GM18508 (cell line): Measurements from ENCODE around the gene DMD.

Experiments
- ATAC-seq: cut with Tn5 transposase; IDR thresholded peaks from one replicate; pipeline ENCODE4 v1.9.1; 2021; ENCODE audit warnings: moderate number of reproducible peaks; ENCODE audit not compliant: insufficient read depth, unreplicated experiment

DMD gene

DNA sequence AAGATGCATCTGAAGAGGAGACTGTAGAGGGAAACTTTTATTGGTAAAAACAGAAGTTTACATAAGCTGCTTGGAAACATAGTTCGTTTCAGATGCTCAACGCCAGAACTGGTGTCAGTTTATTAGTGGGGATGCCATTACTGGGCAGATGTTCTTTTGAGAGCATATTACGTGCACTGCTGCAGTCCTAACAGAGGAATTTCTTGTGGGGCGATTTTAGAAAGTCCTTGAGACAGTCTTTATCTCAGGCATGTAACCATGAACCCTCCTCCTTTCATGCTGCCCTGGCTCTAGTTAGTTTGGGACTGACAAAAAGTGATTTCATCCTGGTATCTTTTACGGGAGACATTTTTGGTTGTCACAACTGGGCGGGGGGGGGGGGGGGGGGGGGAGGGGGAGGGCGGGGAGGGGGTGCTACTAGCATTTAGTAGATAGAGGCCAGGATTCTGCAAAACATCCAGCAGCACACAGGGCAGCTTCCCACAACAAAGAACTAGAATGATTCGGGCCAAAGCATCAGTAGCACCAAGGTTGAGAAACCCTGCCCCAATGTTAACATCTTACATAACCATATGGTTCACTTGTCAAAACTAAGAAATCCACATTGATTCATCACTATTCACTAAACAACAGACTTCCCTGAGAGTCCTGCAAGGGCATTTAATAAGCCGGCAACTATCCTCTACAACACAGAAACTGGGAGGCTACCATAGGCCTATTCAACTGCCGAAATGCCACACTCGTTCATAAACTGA lies 2021.0 kb downstream of the DMD start:
- ATAC-seq: no peak

DNA sequence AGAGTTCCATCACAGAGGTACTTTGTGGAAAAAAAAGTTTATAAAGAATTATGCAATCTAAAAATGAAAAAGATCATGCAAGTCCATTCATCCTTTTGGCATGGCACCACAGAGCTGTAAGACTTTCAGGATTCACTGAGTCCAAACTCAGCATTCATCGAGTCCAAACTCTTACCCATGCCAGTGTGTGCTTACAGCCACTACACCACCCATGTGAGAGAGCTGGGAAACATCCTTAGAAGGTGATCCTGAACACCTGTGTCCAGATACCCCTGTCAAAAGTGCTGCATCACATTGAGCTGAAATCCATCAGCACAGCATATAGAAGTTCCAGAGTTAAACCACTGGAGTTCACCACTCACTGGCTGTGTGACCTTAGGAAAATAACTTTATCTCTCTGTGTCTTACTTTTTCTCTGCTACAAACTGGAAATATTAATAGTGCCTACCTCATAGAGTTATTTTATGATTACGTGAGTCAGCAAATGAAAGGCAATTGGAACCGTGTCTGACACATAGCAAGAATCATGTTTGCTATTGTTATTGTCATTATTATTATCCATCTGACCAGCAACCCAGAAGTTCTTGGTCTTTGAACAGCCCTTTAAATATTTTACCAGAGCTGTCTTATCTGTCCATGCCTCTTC lies 2024.5 kb downstream of the DMD start:
- no peak for ATAC-seq

DNA sequence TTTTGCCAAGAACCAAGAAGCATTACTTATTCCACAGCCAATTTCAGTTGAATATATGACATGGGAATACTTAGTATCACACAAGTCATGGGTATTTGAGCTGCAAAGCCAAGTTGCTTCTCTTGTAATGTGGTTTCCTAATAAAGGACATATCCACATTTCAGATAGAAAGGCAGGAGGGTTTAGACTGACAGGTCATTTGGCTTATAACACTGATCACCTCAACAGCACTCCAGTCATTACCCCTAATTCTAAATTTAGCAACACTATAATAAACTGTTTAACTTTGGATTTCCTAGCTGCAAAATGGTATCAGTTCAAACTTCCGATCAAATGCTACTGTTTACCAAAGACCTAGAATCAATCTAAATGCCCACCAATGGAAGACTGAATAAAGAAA lies 2025.5 kb downstream of the DMD start:
- ATAC-seq: no peak

DNA sequence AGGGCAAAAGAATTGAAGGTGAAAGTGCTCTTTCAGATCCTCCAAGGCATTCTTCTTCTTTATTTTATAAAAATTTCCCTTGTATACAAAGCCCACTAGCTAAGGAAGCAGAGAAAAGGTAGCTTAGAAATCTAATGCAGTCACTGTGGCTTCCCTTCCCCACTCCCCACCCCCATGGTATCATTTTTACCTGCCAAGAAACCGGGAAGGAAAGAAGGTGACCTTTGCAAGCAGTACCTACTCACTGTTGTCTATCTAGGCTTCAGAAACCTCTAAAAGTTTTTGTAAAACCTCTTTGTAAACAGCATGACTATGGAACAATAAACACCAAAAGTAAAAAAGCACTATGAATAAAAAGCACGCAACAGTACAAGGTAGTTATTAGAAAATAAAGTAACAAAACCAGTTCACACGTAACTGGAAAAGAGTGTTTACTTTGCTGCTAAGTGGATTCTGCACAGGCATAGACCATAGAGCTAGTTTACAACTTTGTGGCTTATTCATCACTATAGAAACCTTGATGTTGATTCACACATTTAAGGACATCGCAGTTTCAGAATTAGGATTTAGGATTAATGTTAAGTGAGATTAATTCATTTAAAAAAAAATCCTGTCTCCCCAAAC lies 2029.9 kb downstream of the DMD start:
- no peak for ATAC-seq

DNA sequence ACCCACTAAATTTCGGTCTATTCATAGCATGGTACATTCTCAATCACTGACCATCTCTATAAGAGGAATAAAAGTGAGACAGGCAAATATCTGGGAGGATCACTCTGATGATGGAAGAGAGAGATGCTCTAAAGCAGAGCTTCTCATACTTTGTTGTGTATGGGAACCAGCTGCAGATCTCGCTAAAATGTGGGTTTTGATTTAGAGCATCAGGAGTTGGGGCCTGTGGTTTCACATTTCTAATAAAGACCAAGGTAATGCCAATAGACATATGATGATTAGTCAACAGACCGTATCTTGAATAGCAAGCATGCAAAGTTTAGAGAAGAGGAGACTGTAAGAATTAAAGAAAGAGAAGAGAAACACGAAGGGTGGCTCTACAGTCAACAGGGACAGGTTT lies 2032.1 kb downstream of the DMD start:
- ATAC-seq: no peak

DNA sequence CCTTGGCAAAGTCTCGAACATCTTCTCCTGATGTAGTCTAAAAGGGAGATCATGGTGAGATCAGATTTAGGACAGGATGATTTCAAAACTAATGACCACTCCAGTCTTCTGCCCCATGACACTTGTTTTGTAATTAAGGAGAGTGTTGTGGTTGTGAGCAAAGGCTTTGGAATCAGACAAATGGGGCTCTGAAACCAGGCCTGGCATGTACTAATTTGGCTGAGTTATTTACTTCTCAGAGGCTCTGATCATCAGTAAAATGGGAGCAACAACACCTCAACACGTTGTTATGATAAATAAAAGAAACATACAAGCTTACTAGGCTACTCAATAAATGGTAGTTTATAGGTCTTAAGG lies 2032.6 kb downstream of the DMD start:
- no peak for ATAC-seq

DNA sequence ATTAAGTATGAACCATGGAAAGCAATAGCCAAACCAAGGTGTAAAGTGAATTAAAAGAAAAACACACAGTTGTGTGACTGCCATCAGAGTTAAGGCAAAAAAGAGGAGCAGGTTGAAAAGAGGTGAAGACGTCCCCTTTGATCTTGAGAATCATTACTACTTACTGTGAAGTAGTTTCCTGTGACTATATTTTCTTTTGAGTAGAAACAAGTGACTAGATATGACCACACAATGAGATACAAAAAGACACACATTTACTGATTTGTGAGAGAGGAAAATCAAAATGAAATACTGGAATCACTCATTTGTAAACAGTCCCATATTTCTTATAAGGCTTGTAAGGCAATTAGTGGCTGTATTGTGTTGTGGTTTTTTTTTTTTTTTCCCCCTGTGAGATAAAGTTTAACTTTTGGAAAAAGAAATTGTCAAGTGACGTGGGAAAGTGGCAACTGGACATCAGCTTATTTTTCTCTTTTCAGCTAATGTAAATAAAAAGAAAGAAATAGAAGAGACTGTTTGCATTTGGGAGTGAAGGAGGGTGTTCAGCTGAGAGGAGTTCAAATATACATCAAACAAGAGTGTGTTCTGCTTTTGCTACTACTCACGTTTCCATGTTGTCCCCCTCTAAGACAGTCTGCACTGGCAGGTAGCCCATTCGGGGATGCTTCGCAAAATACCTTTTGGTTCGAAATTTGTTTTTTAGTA lies 2033.1 kb downstream of the DMD start:
- peak; percentile 83 for ATAC-seq

DNA sequence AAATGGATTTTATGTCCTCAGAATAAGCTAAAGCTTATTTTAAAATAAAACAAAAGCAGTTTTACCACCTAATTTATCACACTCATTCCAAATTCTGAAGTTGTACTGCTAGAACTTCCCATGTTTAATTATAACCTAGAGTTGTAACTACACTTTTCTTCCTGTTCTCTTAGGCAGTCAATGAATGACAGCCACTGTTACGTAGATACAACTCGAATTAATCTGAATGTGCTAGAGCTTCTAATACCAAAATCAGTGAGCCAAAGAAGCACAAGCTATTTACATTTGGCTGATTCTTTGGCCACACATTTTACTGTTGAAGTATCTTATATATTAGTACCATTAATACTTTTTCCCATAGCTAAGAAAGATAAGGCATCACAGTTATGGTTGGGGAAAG lies 2040.6 kb downstream of the DMD start:
- no peak for ATAC-seq

DNA sequence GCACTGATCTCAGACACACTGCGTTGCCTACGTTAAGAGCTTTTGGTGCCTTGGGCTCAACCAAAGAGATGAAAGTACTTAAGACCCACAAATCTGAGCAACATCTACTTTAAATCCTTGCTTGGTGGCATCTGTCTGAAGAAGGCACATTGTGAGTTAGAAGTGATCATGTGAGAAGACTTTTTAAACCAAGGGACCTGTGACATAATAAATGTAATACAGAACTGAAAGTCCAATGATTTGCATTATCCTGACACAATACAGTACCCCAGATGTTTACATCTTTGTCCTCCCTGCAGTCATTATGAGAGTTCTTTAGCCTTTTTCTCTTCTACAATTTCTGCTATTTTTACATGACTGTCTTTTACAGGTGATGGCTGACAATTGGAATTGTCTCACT lies 2042.8 kb downstream of the DMD start:
- peak; percentile 100 for ATAC-seq

DNA sequence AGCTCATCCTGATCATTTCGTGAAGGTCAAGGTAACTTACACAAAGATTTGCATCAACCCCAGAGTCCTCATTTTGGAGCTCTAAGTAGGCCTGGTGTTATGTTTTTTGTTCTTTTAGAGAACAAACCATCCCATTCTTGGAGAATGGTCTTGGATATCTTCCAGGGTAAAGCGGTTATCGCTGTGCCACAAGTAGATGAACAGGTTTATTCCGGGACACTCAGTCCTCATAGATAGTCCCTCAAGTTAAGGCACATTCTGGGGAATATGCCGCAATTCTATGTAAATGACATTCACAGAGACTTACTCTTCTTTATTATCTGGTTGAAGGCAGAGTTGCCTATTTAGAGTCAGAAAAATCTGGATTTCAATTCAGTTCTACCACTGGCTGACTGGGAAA lies 2044.5 kb downstream of the DMD start:
- ATAC-seq: no peak

DNA sequence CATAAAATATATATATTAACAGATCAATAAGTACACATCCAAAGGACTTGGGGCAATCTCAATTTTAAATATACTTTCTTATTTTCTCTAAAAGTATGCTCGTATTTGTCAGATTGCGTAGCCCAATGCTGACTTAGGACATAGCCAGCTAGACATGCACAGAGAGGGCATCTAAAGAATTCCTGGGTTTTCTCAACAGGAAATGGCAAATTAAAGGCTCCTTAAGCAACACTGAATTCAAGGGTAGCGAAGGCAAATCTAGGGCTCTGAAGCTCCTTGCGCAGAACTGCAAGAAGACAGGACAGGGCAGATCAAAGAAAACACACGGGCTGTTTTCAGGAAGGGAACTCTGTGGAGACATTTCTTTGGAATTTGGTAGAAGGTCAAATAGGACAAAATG lies 2044.9 kb downstream of the DMD start:
- ATAC-seq: no peak

DNA sequence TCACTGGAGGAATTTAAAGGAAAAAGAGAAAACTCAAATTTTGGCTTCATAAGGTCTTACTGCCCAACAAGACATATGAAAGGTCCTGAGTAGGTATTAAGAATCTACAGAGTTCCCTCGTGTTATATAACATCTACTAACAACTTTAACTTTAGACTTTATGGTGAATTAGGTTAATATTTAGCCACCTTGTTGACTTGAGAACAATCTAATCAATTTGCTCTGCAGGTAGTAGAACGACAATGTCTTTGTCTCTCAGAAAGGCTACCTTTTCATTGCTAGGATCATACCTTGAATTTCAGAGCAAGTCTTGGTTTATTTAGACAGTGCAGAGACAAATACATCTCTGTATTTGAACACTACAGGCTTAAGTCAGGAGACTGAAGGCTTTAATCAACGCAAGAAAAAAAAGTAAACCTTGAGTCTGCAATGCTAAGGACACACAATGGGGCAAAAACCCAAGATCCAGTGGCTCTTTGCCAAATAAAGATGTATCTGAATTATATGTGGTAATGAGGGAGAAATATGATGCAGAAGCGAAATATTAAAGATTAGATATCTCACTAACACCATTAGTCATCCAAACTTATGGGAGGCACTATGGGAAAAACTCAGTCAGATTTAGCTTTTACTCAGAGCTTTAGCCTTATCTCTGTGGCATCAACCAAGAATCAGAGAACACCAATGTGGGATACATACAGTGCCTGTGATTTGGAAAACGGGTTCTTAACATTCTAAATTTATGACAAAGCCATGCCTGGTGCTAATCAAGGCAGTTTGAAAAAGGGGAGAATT lies 2045.9 kb downstream of the DMD start:
- ATAC-seq: no peak

DNA sequence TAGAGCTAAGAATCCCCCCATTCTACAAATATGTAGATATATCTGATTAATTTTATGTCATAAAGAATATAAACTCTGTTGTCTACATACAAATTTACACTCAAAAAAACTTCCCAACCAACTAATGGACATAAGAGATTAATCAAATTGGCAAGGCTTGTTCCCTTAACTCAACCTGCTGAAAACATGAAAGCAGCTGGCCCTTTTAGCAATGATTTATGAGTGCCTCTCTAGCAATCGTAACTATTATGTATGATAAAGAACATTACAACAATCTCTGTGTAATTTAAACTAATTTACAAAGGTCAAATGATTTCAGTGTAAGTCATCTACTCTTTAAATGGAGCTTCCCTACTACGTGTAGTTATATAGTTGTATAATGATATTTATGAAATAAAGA lies 2056.4 kb downstream of the DMD start:
- no peak for ATAC-seq

DNA sequence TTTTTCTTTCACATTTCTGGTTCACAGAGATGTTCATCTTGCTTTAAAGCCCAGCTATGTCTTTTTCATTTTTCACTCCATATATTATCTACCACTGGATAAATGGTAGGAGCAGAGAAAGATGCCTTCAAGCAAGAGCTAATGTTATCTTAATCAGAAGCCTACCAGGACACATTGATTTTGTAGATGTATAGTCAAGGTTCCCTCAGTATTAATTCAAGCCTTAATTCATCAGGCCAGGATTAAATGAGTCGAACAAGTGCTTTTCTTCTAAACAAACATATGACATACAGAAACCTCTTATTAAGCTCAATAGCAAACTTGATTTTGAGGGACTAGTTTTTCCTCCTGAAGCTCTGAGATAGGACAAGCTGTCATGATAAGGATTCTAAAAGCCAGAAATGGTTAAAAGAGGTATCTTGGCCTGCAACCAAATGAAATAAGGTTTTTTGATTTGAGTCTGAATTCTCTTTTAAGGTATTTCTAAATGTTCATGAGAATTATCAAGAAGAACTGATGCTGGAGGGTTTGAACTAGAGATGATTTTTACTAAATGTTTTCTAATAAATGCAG lies 2057.8 kb downstream of the DMD start:
- ATAC-seq: no peak

DNA sequence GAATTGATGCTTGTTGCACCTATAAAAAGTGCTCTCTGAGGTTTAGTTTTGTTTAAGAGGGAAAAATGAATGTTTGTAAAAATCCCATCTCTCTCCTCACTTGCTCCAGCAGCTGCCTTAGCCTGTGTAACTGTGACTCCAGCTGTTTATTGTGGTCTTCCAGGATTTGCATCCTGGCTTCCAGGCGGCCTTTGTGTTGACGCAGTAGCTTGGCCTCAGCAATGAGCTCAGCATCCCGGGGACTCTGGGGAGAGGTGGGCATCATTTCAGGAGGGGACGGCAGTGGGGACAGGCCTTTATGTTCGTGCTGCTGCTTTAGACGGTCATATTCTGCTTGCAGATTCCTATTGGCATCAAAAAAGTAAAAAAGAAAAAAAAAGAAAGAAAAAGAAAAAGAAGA lies 2064.2 kb downstream of the DMD start:
- no peak for ATAC-seq

DNA sequence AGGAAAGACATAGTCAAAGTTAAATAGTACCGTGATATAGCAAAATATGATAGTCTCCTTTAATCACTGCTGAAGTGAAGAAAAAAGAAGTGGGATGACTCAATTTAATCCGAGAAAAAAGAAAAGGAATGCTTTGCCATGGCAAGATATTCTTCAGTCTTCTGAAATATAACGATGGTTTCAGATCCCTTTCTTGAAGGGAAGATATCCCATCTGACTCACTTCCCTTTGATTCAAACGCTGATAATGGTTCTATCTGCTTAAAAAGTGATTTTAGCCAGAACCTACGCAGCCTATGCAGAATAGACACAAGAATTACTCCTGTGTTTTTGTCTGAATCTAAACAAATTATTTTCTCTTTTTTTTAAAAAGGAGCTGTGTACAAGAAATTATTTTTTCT lies 2071.4 kb downstream of the DMD start:
- no peak for ATAC-seq

DNA sequence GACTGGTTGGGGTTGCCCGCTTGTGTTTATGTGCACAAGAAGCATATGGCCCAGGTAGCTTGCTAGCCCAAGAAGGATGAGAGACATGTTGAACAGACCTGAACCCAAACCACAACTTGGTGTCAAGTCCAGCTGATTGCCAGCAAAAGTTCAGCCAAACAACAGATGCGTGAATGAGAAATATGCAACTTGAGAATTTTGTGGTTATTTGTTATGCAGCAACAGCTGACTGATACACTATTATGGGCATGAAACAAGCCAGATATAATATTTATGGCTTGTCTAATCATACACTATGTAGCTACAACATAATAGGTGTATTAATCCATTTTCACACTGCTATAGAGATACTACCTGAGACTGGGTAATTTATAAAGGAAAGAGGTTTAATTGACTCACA lies 2073.2 kb downstream of the DMD start:
- ATAC-seq: no peak

DNA sequence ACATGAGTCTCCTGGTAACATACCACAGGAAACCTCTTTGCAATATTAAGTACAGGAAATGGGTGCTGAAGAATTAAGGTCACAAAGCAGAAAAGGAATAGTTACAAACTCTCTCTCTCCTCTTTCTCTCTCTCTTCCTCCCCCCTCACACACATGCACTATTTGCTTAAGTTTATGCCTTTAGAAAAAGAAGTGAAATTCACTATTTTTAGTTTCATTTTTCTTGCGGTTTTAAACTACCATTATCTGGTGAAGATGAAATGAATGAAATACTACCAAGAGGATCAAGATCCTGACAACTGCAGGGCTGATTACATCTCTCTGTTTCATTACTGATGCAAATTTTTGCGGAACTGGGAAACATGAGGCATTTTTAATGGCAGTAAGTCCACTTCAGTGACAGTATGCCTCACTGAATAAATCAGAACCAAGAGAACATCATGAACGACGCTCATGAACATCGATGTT lies 2075.2 kb downstream of the DMD start:
- peak; percentile 86 for ATAC-seq

DNA sequence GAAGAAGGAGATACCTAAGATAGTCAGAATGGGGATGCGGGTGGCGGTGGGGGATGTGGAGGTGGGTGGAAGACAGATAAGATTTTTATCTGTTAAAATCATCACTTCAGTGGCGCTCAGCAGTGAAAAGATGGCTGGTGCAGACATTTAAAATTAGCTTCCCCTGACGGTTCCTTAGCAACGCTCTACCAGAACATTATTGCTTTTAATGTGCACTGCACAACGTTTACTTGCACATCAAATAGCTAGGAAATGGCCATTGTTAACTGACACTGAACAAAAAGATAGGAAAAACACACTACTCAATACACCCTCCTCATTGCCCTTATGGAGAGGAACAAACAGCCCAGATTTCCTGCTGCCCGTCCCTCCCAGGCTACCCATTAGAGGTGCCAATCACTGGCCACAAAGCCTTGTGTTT lies 2078.5 kb downstream of the DMD start:
- ATAC-seq: no peak
